ENCODE data around the gene CMTM6.
"Not testable (repeated sequence)": the region's sequence is repeated elsewhere in the genome, so short reads cannot be mapped to it uniquely, and the experiment has no call there.

CMTM6 gene

DNA sequence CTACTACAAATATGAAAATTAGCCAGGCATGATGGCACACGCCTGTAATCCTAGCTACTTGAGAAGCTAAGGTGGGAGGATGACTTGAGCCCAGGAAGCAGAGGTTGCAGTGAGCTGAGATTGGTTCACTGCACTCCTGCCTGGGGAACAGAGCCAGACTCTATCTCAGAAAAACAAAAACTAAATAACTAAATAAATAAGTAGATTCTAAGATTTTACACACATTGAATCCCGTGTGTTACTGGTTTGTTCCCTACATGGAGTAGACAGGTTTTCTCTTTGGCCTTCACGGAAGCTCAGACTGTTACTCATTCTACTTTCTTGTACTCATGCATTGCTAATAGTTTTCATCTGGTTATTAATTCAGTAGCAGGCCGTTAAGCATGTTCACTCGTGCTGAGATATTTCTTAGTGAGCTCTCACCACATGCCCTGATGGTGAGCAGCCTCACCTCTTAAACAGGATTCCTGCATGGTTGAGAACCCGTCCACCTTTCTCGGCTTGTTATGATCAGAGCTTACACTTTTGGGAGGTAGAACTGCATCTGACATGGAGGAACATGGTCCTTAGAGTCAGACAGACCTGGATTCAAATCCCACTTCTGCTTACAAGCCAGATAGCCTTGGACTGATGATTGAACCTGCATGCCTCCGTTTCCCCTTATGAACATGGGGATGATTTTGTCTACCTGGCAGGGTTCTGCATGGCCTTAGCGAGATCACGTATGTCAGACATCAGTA, 61.9 kb downstream of the CMTM6 start:
- no peak for DNase-seq

DNA sequence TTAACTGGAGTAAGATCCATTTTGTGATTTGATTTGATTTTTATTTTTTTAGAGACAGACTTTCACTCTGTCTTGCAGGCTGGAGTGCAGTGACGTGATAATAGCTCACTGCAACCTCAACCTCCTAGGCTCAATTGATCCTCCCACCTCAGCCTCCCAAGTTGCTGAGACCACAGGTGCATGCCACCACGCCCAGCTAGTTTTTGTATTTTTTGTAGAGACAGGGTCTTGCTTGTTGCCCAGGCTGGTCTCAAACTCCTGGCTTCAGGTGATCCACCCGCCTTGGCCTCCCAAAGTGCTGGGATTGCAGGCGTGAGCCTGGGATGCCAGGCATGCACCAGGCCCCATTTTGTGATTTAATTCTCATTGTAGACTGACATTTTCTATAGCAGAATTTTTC, 63.2 kb downstream of the CMTM6 start:
- DNase-seq = not testable (repeated sequence)

DNA sequence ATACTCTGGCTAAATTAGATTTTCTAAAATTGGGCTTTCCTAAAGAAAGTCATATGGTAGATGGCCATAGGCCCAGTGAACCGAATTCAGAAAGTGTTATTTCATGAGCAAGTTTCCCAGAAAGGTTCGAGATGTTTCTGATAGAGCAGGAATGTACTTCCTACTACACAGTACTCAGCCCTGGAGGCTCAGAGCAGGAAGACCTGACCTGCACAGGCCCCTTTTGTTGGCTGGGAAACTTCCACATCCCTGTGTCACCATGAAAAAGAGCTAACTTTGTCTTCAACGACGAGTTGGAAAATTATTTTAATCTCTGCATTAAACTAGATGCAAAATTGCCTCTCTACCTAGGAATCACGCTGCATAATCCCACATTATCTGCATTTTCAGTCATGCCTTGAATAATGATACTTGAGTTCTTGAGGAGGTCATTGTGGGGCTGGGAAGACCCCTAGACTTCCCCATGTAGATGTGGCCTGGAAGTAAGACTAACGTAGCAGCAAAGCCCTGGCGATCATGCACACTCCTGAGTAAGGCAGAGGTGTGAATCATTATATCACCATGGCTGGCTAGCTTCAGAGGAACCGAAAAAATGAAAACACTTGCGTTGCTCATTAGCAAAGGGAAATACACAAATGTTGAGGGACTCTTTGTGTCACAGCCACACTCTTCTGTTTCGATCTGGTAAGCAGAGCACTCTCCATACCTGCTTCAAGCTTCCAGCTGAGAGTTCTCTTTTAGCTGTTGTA, 63.9 kb downstream of the CMTM6 start:
- no peak for DNase-seq

DNA sequence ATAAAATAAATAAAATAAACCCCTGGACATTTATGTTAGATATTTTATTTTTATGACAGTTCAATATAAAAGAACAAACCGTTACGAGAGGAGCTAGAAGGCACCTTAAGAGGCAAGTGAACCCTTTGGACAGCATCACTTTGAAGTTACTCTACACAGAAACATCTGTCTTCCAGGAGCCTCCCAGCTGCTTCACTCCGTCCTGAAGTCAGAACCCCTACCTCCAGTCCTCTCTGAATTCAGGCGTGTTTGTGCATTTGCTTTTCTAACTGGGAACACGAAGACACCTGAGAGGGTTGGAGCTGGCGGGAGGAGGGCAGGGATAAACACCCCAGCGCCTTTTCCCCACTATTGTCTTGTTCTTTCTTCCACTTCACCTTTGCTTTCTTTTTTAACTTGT, 64.8 kb downstream of the CMTM6 start:
- no peak for DNase-seq

DNA sequence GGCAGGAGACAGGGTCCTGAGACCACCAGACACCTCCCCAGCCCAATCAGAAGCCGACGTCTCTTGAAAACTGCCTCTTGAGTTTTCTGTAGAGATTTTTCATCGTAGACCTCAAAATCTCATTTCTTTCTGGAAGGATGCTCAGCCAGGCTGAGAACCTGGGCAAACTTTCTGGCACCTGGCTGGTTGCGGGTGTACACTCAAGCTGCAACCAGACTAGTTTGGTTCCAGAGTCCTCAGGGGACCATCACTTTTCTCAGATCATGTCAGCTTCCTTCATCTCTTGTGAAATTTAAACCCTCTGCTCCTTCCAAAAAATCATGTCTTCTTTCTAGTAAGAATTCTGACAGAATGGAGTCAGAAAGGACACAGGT, 65.8 kb downstream of the CMTM6 start:
- no peak for DNase-seq

DNA sequence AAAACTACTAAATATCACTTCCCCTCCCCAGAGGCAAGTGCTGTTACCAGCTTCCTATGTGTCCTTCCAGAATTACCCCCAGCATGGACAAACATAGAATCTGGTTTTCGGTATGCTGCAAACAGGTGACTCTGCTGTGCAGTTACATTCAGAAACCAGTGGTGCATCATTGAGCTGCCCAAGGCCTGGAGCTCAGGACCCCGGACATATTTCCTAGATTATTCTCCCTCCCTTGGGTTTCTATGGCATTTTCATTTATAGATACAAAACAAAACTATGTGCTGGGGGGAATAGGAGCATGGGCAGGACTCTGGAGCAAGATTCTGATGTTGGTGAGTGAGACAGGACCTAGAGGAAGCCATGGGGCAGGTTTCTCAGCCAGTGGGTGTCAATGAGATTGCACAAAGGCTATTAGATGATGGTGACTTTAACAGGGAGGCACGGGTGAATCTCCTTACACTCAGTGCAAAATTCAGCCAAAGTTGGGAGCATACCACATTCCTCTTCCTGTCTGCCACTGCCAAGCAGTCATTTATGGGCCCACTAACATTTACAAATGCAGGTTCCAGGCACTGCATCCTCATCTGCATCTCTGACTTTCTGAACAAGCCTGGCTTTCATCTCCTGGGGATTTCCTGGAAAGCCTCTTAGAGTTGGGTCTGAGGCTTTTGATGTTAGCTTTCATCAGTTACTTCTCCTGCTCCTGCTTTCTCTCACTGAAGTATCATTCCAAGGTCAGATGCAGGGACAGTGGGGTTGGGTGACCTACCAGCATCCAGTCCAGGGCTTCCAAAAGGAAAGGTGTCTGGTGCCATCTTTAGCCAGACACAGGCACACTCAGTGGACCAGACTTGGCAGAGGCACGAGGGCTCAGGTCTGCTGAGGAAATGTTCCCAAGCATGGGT, 66.5 kb downstream of the CMTM6 start:
- no peak for DNase-seq

DNA sequence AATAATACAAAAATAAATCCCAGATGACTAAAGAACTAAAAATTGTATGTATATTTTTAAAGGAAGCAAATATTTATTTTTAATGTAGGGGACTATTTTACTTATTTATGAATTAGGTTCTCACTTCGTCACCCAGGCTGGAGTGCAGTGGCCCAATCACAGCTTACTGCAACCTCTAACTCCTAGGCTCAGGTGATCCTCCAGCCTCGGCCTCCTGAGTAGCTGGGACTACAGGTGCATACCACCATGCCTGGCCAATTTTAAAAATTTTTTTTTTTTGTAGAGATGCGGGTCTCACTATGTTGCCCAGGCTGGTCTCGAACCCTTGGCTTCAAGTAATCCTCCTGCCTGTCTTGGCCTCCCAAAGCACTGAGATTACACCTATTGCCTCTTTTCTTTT, 68.4 kb downstream of the CMTM6 start:
- DNase-seq = no peak

DNA sequence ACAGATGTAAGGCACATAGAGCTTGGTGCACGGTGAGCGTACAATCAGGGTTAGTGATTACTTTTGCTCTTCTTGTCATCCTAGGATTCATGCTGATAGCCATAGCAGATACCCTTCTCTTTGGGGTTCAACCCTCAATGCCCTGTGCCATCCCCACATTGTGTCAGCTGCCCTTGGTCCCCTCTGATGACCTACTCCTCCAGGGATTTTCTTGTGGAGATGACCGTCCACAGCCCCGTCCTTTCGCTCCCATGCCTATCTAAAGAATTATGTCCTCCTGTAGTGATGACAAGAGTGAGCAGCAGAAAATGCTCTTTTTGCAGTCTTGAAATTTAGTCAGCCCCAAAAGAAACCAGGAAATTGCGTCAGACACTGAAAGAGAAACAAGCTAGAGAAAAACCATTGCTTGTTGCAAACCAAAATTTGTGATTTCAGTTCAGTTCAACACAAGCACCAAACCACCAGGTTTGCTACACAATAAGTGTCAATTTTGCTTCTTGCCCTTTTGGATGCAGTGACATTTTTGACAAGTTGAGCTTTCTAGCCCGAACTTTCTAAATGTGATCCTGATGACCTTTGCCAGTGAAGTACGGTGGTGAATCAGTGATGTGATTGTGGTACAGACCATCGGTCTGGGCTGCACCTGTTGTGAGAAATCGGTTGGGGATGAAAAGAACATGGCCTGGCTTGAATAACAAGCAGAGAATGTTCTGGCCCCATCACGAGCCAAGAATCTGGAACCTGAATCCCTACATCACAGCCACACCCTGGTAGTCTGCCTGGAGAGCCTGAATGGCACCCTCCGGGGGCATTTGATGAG, 69.7 kb downstream of the CMTM6 start:
- DNase-seq = no peak

DNA sequence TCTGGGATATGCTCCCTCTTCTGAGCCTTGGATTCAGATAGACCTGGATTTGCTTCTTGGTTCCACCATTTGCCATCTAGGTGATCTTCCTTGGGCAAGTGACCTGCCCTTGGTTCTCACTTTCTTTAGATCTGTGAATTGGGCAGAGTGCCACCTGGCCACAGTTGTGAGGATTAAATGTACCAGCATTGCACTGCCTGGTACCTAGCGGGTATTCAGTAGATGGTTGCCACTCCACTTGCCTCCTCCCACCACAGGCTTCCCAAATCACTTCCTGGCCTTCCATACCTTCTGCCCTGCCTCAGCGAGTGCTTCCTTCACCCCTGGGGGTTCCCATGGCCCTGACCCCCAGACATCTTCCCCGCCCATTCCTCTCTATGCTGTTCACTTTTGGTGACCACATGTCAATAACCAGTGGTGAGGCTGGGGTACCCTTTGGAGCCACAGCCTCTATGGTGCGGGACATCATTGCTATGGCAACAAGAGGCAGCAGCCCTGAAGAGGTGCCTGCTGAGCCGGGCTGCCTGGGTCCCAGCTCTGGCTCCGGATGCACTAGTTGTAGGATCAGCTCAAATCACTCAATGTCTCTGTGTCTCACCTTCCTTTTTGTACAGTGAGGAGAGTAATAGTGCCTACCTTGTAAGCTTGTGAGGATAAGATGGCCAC, 70.5 kb downstream of the CMTM6 start:
- no peak for DNase-seq

DNA sequence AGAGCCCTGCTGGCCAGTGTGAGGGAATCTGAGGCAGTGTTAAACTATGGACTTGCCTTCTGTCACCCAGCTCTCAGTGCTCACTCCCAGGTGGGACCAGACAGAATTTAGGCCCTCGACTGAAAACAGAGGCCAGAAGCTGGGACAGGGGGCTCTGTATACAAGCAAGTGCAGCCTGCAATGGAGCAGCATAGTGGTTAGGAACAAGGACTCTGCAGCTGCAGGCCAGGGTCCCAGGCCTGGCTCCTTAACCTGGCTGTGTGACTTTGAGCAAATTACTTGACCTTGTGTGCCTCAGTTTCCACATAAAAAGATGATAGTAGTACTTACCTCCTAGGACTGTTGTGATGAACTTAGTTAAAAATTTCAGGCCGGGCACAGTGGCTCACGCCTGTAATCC, 71.2 kb downstream of the CMTM6 start:
- no peak for DNase-seq
